SK-N-SH treated with all-trans-retinoic acid at 6 μM for 48 hours (cell line): Measurements from ENCODE around the gene OTOF.

ENCODE experiments used
- ATAC-seq: fragments of 200-7000 bp; cut with Tn5 transposase; 3 replicates; pipeline ENCODE4 v1.9.1; 2020; ENCODE audit warnings: mild to moderate bottlenecking, moderate library complexity
- ARNTL ChIP-seq: fragments of 450-650 bp; formaldehyde crosslinking; IDR thresholded peaks from 2 replicates; pipeline ENCODE4 v1.5.0; 2020; ENCODE audit warnings: low read depth, mild to moderate bottlenecking, moderate library complexity, borderline replicate concordance
- CSDC2 ChIP-seq: fragments of 250-450 bp; sonication (Bioruptor Pico); IDR thresholded peaks from 2 replicates; pipeline ENCODE4 v1.5.0; 2020; ENCODE audit warnings: mild to moderate bottlenecking, moderate library complexity
- CSRNP3 ChIP-seq: fragments of 250-450 bp; sonication (Bioruptor Pico); IDR thresholded peaks from 2 replicates; pipeline ENCODE4 v1.5.1; 2021; ENCODE audit warnings: mild to moderate bottlenecking, moderate library complexity
- ESRRG ChIP-seq: fragments of 250-450 bp; sonication (Bioruptor Pico); IDR thresholded peaks from 2 replicates; pipeline ENCODE4 v1.6.1; 2021; ENCODE audit warnings: mild to moderate bottlenecking
- GLIS3 ChIP-seq: fragments of 250-450 bp; sonication (Bioruptor Pico); IDR thresholded peaks from 2 replicates; pipeline ENCODE4 v1.5.0; 2020; ENCODE audit warnings: mild to moderate bottlenecking, moderate library complexity
- ISL1 ChIP-seq: fragments of 250-450 bp; sonication (Bioruptor Pico); IDR thresholded peaks from 2 replicates; pipeline ENCODE4 v2.1.2; 2022; ENCODE audit warnings: mild to moderate bottlenecking, moderate library complexity
- OSR1 ChIP-seq: fragments of 250-450 bp; sonication (Bioruptor Pico); IDR thresholded peaks from 2 replicates; pipeline ENCODE4 v1.8.0; 2022; ENCODE audit warnings: moderate library complexity, mild to moderate bottlenecking, inconsistent platforms
- PATZ1 ChIP-seq: fragments of 250-450 bp; sonication (Bioruptor Pico); IDR thresholded peaks from 2 replicates; pipeline ENCODE4 v1.8.0; 2020; ENCODE audit warnings: mild to moderate bottlenecking, moderate library complexity, borderline replicate concordance
- PPARA ChIP-seq: fragments of 250-450 bp; sonication (Bioruptor Pico); IDR thresholded peaks from 2 replicates; pipeline ENCODE4 v1.5.0; 2020; ENCODE audit warnings: mild to moderate bottlenecking, borderline replicate concordance
- SNAI2 ChIP-seq: fragments of 250-450 bp; sonication (Bioruptor Pico); IDR thresholded peaks from 2 replicates; pipeline ENCODE4 v1.5.0; 2020; ENCODE audit warnings: mild to moderate bottlenecking, moderate library complexity
- TCF4 ChIP-seq: fragments of 250-450 bp; sonication (Bioruptor Pico); IDR thresholded peaks from 2 replicates; pipeline ENCODE4 v1.8.0; 2021; ENCODE audit warnings: mild to moderate bottlenecking, moderate library complexity, borderline replicate concordance
- TOX ChIP-seq: fragments of 250-450 bp; sonication (Bioruptor Pico); IDR thresholded peaks from 2 replicates; pipeline ENCODE4 v1.8.0; 2021; ENCODE audit warnings: mild to moderate bottlenecking, moderate library complexity, borderline replicate concordance
- TSHZ2 ChIP-seq: fragments of 250-450 bp; sonication (Bioruptor Pico); IDR thresholded peaks from 2 replicates; pipeline ENCODE4 v1.5.0; 2020; ENCODE audit warnings: mild to moderate bottlenecking, moderate library complexity
- ZC3H10 ChIP-seq: fragments of 250-450 bp; sonication (Bioruptor Pico); IDR thresholded peaks from 2 replicates; pipeline ENCODE4 v1.5.1; 2021; ENCODE audit warnings: mild to moderate bottlenecking, moderate library complexity
- ZFP3 ChIP-seq: fragments of 250-450 bp; sonication (Bioruptor Pico); IDR thresholded peaks from 2 replicates; pipeline ENCODE4 v1.5.0; 2020; ENCODE audit warnings: mild to moderate bottlenecking, moderate library complexity
- ZFP30 ChIP-seq: fragments of 450-650 bp; formaldehyde crosslinking; IDR thresholded peaks from 2 replicates; pipeline ENCODE4 v1.5.0; 2022; ENCODE audit warnings: mild to moderate bottlenecking, moderate library complexity
- ZNF70 ChIP-seq: fragments of 450-650 bp; formaldehyde crosslinking; IDR thresholded peaks from 2 replicates; pipeline ENCODE4 v1.5.0; 2020; ENCODE audit warnings: mild to moderate bottlenecking, moderate library complexity
- ZNF8 ChIP-seq: fragments of 450-650 bp; formaldehyde crosslinking; IDR thresholded peaks from 2 replicates; pipeline ENCODE4 v1.5.0; 2020; ENCODE audit warnings: mild to moderate bottlenecking, moderate library complexity

OTOF gene

GRCh38 chr2:26510344-26510973, 32.5 kb upstream of the OTOF start:
- ATAC-seq, result no peak
- TF ChIP-seq GLIS3 (CRISPR knock-in tag) (no peak), ESRRG (no peak), ZNF8 (CRISPR knock-in tag) (no peak), OSR1 (CRISPR knock-in tag) (no peak), ZC3H10 (CRISPR knock-in tag) (no peak)
- TF ChIP-seq, all 23 proteins: peak for 0

GRCh38 chr2:26509141-26509540, 31.2 kb upstream of the OTOF start:
- no peak for ATAC-seq
- no peak for TF ChIP-seq ARNTL (CRISPR knock-in tag)
- no peak for TF ChIP-seq TCF4 (CRISPR knock-in tag)
- TF ChIP-seq CSRNP3 (CRISPR knock-in tag), result no peak
- no peak for TF ChIP-seq TOX (CRISPR knock-in tag)
- TF ChIP-seq OSR1 (CRISPR knock-in tag), result no peak
- no peak for TF ChIP-seq CSDC2 (CRISPR knock-in tag)
- TF ChIP-seq SNAI2 (CRISPR knock-in tag), result no peak
- TF ChIP-seq ZFP3 (CRISPR knock-in tag), result no peak
- no peak for TF ChIP-seq PPARA (CRISPR knock-in tag)

- no peak for TF ChIP-seq ARNTL (CRISPR knock-in tag)
- no peak for TF ChIP-seq ZNF8 (CRISPR knock-in tag)
- no peak for TF ChIP-seq ZC3H10 (CRISPR knock-in tag)
- TF ChIP-seq ISL1 (CRISPR knock-in tag), result no peak
- no peak for TF ChIP-seq CSRNP3 (CRISPR knock-in tag)
- TF ChIP-seq PATZ1 (CRISPR knock-in tag), result no peak
- no peak for TF ChIP-seq TOX (CRISPR knock-in tag)
- TF ChIP-seq, all 23 proteins: peak for 0
- no peak for ATAC-seq
These were observed 30.0 kb upstream of the OTOF start for GRCh38 chr2:26507932-26508331.

- no peak for TF ChIP-seq ZC3H10 (CRISPR knock-in tag)
- no peak for TF ChIP-seq GLIS3 (CRISPR knock-in tag)
- TF ChIP-seq CSRNP3 (CRISPR knock-in tag), result no peak
- no peak for TF ChIP-seq OSR1 (CRISPR knock-in tag)
- TF ChIP-seq ZFP3 (CRISPR knock-in tag), result no peak
- TF ChIP-seq TSHZ2 (CRISPR knock-in tag), result no peak
- no peak for TF ChIP-seq ISL1 (CRISPR knock-in tag)
- no peak for TF ChIP-seq ZFP30 (CRISPR knock-in tag)
- no peak for TF ChIP-seq ZNF70 (CRISPR knock-in tag)
- TF ChIP-seq SNAI2 (CRISPR knock-in tag), result no peak
These were observed 29.2 kb upstream of the OTOF start for GRCh38 chr2:26507088-26507487.

More at GRCh38 chr2:26507088-26507487, 29.2 kb upstream of the OTOF start:
- no peak for ATAC-seq
